Measurements from ENCODE around the gene BBX. TPM values are rescaled to one million over a fixed set of nuclear protein-coding genes. Genes with fewer than 3 reads are reported as not detected.

BBX gene
- polyA plus RNA-seq, 1 experiment: 46.1 TPM

GRCh38 chr3:107837895-107838612 is 315.3 kb downstream of the BBX start:
- no peak for DNase-seq (ENCODE audit: low read depth, low spot score)
- CTCF ChIA-PET: interaction anchor here (2.0 kb wide), 1 partner anchor 8 kb away, joined by 8 read pairs; no protein-coding TSS in a partner anchor
- Histone ChIP-seq H3K9me3 (ENCODE audit: control insufficient read depth, insufficient read depth, low read length) (no peaks in the 10 kb centered on the region), H3K27me3 (ENCODE audit: control insufficient read depth, insufficient read depth, low read length) (no peaks in the 10 kb centered on the region), H3K4me3 (ENCODE audit: low read depth, low read length) (no peak overlapping the region), H3K27ac (ENCODE audit: low read depth, low read length) (no peak overlapping the region)
- TF ChIP-seq, protein P1, sequence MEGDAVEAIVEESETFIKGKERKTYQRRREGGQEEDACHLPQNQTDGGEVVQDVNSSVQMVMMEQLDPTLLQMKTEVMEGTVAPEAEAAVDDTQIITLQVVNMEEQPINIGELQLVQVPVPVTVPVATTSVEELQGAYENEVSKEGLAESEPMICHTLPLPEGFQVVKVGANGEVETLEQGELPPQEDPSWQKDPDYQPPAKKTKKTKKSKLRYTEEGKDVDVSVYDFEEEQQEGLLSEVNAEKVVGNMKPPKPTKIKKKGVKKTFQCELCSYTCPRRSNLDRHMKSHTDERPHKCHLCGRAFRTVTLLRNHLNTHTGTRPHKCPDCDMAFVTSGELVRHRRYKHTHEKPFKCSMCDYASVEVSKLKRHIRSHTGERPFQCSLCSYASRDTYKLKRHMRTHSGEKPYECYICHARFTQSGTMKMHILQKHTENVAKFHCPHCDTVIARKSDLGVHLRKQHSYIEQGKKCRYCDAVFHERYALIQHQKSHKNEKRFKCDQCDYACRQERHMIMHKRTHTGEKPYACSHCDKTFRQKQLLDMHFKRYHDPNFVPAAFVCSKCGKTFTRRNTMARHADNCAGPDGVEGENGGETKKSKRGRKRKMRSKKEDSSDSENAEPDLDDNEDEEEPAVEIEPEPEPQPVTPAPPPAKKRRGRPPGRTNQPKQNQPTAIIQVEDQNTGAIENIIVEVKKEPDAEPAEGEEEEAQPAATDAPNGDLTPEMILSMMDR (IDR thresholded peaks at IDR 0.05; ENCODE audit: low read depth, low read length): no peak
- POLR2A ChIA-PET: no interaction called here

DNA sequence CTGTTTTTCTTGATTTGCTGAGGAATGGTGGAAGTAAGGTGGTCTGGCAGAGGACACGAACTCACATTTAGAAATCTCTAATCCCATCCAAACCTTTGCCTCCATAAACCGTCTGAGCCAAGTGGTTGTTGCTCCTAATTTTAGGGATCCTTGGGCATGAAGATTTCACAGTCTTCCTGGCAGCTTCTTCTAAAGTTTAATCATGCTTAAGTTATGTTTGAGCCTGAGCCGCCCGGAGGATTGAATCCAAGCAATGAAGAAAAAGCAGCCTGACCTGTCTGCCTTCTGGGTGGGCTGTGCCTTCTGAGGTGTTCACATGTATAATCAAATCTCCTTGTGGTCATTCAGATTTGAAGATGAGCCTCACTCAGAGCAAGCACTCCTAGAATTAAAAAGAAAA is 319.1 kb downstream of the BBX start:
- ChIA-PET CTCF (no interaction called here), POLR2A (no interaction called here)
- Histone ChIP-seq H3K4me3 (ENCODE audit: low read depth, low read length) (no peak overlapping the region), H3K27me3 (ENCODE audit: control insufficient read depth, insufficient read depth, low read length) (no peaks in the 10 kb centered on the region), H3K27ac (ENCODE audit: low read depth, low read length) (no peak overlapping the region), H3K9me3 (ENCODE audit: control insufficient read depth, insufficient read depth, low read length) (no peaks in the 10 kb centered on the region)
- no peak for DNase-seq (ENCODE audit: low read depth, low spot score)
- TF ChIP-seq, protein P1 (IDR thresholded peaks at IDR 0.05; ENCODE audit: low read depth, low read length): no peak

DNA sequence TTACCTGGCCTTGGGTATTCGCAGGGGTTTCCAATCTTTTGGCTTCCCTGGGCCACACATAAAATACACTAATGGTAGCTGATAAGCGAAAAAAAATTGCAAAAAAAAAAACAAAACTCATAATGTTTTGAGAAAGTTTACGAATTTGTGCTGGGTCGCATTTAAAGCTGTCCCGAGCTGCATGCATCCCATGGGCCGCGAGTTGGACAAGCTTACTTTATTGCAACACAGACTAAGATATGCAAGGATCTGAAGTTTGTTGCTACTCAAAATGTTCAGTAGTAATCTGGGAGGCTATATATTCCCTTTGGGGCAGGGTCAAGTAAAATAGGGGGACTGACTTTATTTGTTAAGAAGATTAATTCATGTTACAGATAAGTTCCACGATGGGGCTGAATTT is 320.2 kb downstream of the BBX start:
- Histone ChIP-seq H3K27me3 (ENCODE audit: control insufficient read depth, insufficient read depth, low read length) (no peaks in the 10 kb centered on the region), H3K27ac (ENCODE audit: low read depth, low read length) (no peak overlapping the region), H3K9me3 (ENCODE audit: control insufficient read depth, insufficient read depth, low read length) (no peaks in the 10 kb centered on the region), H3K4me3 (ENCODE audit: low read depth, low read length) (no peak overlapping the region)
- ChIA-PET CTCF (interaction anchor here (0.7 kb wide), 1 partner anchor 268 kb away, joined by 5 read pairs; no protein-coding TSS in a partner anchor), POLR2A (no interaction called here)
- DNase-seq (ENCODE audit: low read depth, low spot score): no peak
- TF ChIP-seq, protein P1 (IDR thresholded peaks at IDR 0.05; ENCODE audit: low read depth, low read length): no peak

DNA sequence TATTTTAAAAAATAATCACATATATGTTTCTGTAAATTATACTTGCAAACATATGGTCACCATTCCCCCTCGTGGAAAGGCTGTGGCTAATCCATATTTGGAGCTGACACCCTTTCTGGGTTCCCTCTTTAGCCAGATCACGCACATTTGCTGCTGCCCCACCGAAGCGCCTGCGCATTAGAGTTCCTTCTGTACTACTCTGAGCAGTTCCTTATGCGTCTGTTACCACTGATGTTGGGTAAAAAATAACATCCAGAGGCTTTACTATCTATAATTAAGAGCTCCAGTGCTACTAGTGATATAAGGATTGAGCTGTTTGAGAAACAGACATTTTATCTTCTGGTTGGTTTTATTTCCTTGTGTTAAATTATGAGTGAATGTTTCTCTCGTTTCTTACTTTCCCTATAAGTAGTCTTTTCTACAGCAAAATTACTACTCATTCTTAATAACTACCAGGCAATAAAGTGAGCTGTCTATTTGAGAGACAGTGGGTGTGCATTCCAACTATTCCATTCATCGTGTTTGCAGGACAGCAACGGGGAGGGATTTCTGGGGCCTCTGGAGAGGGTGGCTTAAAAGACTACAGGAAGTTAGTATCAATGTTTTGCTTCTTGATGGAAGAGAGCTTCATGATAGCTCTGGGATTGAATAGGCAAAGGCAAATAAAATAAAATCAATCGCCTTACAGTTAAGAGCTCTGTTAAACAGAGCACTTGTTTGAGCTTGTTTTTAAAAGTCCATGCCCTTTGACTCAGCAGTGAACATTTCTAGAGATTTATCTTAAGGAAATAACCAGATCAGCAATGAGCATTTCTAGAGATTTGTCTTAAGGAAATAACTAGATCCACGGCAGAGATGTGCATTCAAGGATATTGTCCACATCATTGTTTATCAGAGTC is 322.9 kb downstream of the BBX start:
- ChIA-PET CTCF (interaction anchor here (0.5 to 5.3 kb wide), 49 partner anchors 8 to 707 kb away, joined by 3 to 64 read pairs (median 5); no protein-coding TSS in a partner anchor), POLR2A (no interaction called here)
- TF ChIP-seq, protein P1 (IDR thresholded peaks at IDR 0.05; ENCODE audit: low read depth, low read length): no peak
- no peak overlapping the region for H3K27ac ChIP-seq (ENCODE audit: low read depth, low read length)
- H3K9me3 ChIP-seq (ENCODE audit: control insufficient read depth, insufficient read depth, low read length): no peaks in the 10 kb centered on the region
- peaks cover 6% of the 10 kb centered on the region for H3K27me3 ChIP-seq (ENCODE audit: control insufficient read depth, insufficient read depth, low read length)
- H3K4me3 ChIP-seq (ENCODE audit: low read depth, low read length): no peak overlapping the region
- DNase-seq (ENCODE audit: low read depth, low spot score): no peak
